ENCODE measurements around the gene KLHL29.

GRCh38 chr2:23538566-23538965 lies 153.6 kb downstream of the KLHL29 start:
- TF ChIP-seq CTCF (IDR thresholded peaks at IDR 0.05), result no peak
- TF ChIP-seq POLR2A (IDR thresholded peaks at IDR 0.05), result no peak

All from thyroid gland (tissue), 4 donors.